ENCODE results near the gene XPO5. TPM values are rescaled to one million over a fixed set of nuclear protein-coding genes. Genes with fewer than 3 reads are reported as not detected.
A peak's percentile ranks its signal among the peaks of the same experiment; 100 is the strongest.

XPO5 gene
- total RNA-seq, 4 donors from 2014 or later, result 12.9 to 123 (median 29.8) TPM

GRCh38 chr6:43509142-43509983 is 66.5 kb downstream of the XPO5 start:
- TF ChIP-seq, protein P1, sequence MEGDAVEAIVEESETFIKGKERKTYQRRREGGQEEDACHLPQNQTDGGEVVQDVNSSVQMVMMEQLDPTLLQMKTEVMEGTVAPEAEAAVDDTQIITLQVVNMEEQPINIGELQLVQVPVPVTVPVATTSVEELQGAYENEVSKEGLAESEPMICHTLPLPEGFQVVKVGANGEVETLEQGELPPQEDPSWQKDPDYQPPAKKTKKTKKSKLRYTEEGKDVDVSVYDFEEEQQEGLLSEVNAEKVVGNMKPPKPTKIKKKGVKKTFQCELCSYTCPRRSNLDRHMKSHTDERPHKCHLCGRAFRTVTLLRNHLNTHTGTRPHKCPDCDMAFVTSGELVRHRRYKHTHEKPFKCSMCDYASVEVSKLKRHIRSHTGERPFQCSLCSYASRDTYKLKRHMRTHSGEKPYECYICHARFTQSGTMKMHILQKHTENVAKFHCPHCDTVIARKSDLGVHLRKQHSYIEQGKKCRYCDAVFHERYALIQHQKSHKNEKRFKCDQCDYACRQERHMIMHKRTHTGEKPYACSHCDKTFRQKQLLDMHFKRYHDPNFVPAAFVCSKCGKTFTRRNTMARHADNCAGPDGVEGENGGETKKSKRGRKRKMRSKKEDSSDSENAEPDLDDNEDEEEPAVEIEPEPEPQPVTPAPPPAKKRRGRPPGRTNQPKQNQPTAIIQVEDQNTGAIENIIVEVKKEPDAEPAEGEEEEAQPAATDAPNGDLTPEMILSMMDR (IDR thresholded peaks at IDR 0.05), result no peak
- no peak for TF ChIP-seq POLR2A (IDR thresholded peaks at IDR 0.05)
- no peak for TF ChIP-seq EP300 (IDR thresholded peaks at IDR 0.05)

GRCh38 chr6:43508481-43509141 is 67.2 kb downstream of the XPO5 start:
- Histone ChIP-seq H3K9me3 (no peaks in the 10 kb centered on the region), H3K27ac (no peak overlapping the region), H3K4me1 (peaks cover 0 to 46% (median 16%) of the 10 kb centered on the region in 3 donors), H3K4me3 (no peak overlapping the region), H3K36me3 (peaks cover 0 to 55% of the 10 kb centered on the region in 2 donors), H3K27me3 (peaks cover 7% of the 10 kb centered on the region)
- WGBS, 2 donors (ENCODE audit: low coverage in 1 of 2), result 56% methylated on average over 3 of the region's 8 CpGs; no CpG with 5 or more reads in 1 of the 2 donors
- no peak for TF ChIP-seq EP300 (IDR thresholded peaks at IDR 0.05)
- TF ChIP-seq POLR2A (IDR thresholded peaks at IDR 0.05), result no peak
- TF ChIP-seq, protein P1 (IDR thresholded peaks at IDR 0.05), result no peak
- TF ChIP-seq POLR2AphosphoS5 (IDR thresholded peaks at IDR 0.05), result no peak
- ATAC-seq, result no peak

More at GRCh38 chr6:43509142-43509983, 66.5 kb downstream of the XPO5 start:
- no peaks in the 10 kb centered on the region for H3K9me3 ChIP-seq
- ATAC-seq, result peak; percentile 15
- peak overlapping the region in 3 of 4 donors; percentile 68 to 70 (median 69) for H3K27ac ChIP-seq
- peaks cover 0 to 55% of the 10 kb centered on the region in 2 donors for H3K36me3 ChIP-seq
- H3K4me3 ChIP-seq, result peak overlapping the region; percentile 41 to 80
- peaks cover 0 to 53% (median 16%) of the 10 kb centered on the region in 3 donors for H3K4me1 ChIP-seq
- peaks cover 7% of the 10 kb centered on the region for H3K27me3 ChIP-seq
- WGBS, 2 donors (ENCODE audit: low coverage in 1 of 2), result 20 to 29% methylated on average over 2 to 18 of the region's 69 CpGs

- no peak for TF ChIP-seq POLR2A (IDR thresholded peaks at IDR 0.05)
- TF ChIP-seq, protein P1 (IDR thresholded peaks at IDR 0.05), result peak in 3 of 4 experiments; percentile 94 to 97 (median 96)
- no peak for TF ChIP-seq POLR2AphosphoS5 (IDR thresholded peaks at IDR 0.05)
- TF ChIP-seq EP300 (IDR thresholded peaks at IDR 0.05), result no peak
- Histone ChIP-seq H3K4me1 (peaks cover 0 to 41% (median 16%) of the 10 kb centered on the region in 3 donors), H3K27me3 (peaks cover 7% of the 10 kb centered on the region), H3K9me3 (no peaks in the 10 kb centered on the region), H3K4me3 (no peak overlapping the region), H3K27ac (peak overlapping the region in 2 of 4 donors; percentile 26 to 43), H3K36me3 (peaks cover 0 to 55% of the 10 kb centered on the region in 2 donors)
- WGBS, 2 donors (ENCODE audit: low coverage in 1 of 2), result 40 to 51% methylated on average over 1 to 3 of the region's 14 CpGs
- ATAC-seq, result peak; percentile 49
These were observed 69.0 kb downstream of the XPO5 start for GRCh38 chr6:43506667-43507471.

DNA sequence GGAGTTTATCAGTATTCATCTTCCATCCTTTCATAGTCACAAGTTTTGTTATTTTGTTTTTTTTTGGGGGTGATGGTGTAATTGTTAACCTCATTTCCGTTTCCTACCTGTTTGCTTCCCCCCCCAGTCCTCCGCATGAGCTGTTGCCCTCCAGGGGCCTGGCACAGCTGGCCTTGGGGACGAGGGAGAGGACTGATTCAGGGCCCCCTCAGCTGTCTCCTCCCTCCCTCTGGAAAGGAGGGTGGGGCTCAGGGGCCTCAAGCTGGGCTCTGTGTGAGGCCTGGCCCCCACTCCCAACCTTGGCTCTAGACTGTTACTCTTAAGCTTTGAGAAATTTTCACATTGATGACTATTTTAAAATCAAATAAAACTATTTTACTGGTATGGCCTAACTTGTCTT is 69.7 kb downstream of the XPO5 start:
- Histone ChIP-seq H3K4me1 (peaks cover 0 to 35% (median 16%) of the 10 kb centered on the region in 3 donors), H3K27me3 (peaks cover 7% of the 10 kb centered on the region), H3K27ac (peak overlapping the region in 1 of 4 donors; percentile 26), H3K9me3 (no peaks in the 10 kb centered on the region), H3K36me3 (peaks cover 0 to 55% of the 10 kb centered on the region in 2 donors), H3K4me3 (no peak overlapping the region)
- 71% methylated on average over 2 of the region's 3 CpGs; no CpG with 5 or more reads in 1 of the 2 donors for WGBS, 2 donors (ENCODE audit: low coverage in 1 of 2)
- no peak for ATAC-seq
- TF ChIP-seq EP300 (IDR thresholded peaks at IDR 0.05) (no peak), POLR2A (IDR thresholded peaks at IDR 0.05) (no peak), POLR2AphosphoS5 (IDR thresholded peaks at IDR 0.05) (no peak)
- TF ChIP-seq, protein P1 (IDR thresholded peaks at IDR 0.05), result no peak
